ENCODE data around the gene KRT2. TPM values are rescaled to one million over a fixed set of nuclear protein-coding genes. Genes with fewer than 3 reads are reported as not detected.

The KRT2 gene
- total and polyA plus RNA-seq, 9 of the 15 experiments (the other 6 are each of a cell fraction or from before 2014, with no cell fraction given): 0.03 to 0.69 (median 0.07) TPM; not detected in 2

DNA sequence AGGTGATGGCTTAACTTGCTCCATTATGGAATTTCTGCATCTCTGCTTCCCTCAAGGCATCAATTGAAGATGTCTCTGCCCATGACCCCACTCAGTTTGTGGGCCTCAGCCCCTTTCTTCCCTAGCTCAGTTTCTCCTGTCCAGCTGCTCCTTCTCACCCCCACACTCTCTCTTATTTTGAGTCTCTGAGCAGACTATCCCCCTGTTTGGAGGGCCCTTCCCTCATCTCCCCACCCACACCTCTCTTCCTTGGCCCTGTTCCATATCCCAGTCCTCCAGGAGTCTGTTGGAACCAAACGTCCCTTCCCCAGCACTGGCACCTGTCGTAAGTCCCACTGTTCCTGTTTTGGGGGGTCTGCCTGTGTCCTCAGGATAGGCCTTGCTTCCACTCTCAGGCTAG lies 36.5 kb upstream of the KRT2 start (continued):
- no peak for TF ChIP-seq REST (IDR thresholded peaks at IDR 0.05; ENCODE audit: borderline replicate concordance)
- no peak for TF ChIP-seq REST (CRISPR knock-in tag; IDR thresholded peaks at IDR 0.05; ENCODE audit: low read depth)
- no peak for TF ChIP-seq ZNF282 (CRISPR knock-in tag; IDR thresholded peaks at IDR 0.05)
- TF ChIP-seq ATF6 (CRISPR knock-in tag; IDR thresholded peaks at IDR 0.05): no peak
- no peak for TF ChIP-seq EP400 (IDR thresholded peaks at IDR 0.05)

All from K562 (cell line).